Stimulated activated naive CD8-positive, alpha-beta T cell treated with anti-CD3 and anti-CD28 coated beads, Interleukin-15, Interleukin-2, amounts not matched to agents 100 ng/mL and 50 ng/mL, for 24 hours (primary cell): ENCODE measurements around the gene FCN2.

ENCODE experiments used
- H3K27ac Mint-ChIP-seq: one replicate; pipeline ENCODE4 v1.8.0; 2021; ENCODE audit warnings: mild to moderate bottlenecking, mixed read lengths
- H3K27me3 Mint-ChIP-seq: one replicate; pipeline ENCODE4 v1.8.0; 2021; ENCODE audit warnings: mixed read lengths
- H3K36me3 Mint-ChIP-seq: one replicate; pipeline ENCODE4 v1.8.0; 2021; ENCODE audit warnings: low read depth, mixed read lengths
- H3K4me1 Mint-ChIP-seq: one replicate; pipeline ENCODE4 v1.8.0; 2021; ENCODE audit warnings: low read depth, mixed read lengths
- H3K4me3 Mint-ChIP-seq: one replicate; pipeline ENCODE4 v1.8.0; 2021; ENCODE audit warnings: mild to moderate bottlenecking, mixed read lengths
- H3K9me3 Mint-ChIP-seq: one replicate; pipeline ENCODE4 v1.8.0; 2021; ENCODE audit warnings: mixed read lengths

Gene FCN2

GRCh38 chr9:134915046-134915985 is 34.7 kb downstream of the FCN2 start:
- Mint-ChIP-seq H3K27me3 (peaks cover 12% of the 10 kb centered on the region), H3K27ac (no peak overlapping the region), H3K9me3 (peaks cover 11% of the 10 kb centered on the region), H3K36me3 (peaks cover 6% of the 10 kb centered on the region), H3K4me3 (no peak overlapping the region), H3K4me1 (no peaks in the 10 kb centered on the region)

- Mint-ChIP-seq H3K4me1 (no peaks in the 10 kb centered on the region), H3K9me3 (peaks cover 11% of the 10 kb centered on the region), H3K36me3 (peaks cover 6% of the 10 kb centered on the region), H3K27me3 (peaks cover 5% of the 10 kb centered on the region), H3K4me3 (no peak overlapping the region), H3K27ac (no peak overlapping the region)
Measured at GRCh38 chr9:134916161-134916665, 35.6 kb downstream of the FCN2 start.

GRCh38 chr9:134917431-134918373 is 37.1 kb downstream of the FCN2 start, which contains the start of gene FCN1:
FCN1 (minus strand) TSS chr9:134917912; CDS start chr9:134917871, 41 bp downstream.
- H3K4me1 Mint-ChIP-seq = no peaks in the 10 kb centered on the region

DNA sequence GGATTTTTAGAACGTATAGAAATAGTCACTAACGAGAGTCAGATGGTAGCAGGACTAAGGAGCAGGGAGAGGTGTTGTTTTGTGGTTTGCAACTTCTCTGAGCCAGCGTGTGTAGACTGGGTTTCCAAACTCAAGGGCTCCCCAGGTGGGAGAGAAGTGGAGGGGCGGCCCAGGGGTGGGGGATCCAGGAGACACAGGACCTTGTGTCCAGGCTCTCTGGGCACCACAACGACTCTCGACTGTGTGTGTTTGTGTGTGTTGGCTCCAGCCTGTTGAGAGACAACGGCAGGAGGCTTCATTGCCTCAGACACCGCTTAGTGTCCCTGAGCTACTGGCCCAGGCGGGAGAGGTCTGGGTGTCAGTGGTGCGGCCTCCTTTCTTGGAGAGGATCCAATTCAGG is 38.0 kb downstream of the FCN2 start:
- peaks cover 11% of the 10 kb centered on the region for H3K9me3 Mint-ChIP-seq
- H3K4me1 Mint-ChIP-seq = no peaks in the 10 kb centered on the region
- H3K27me3 Mint-ChIP-seq = peaks cover 7% of the 10 kb centered on the region
- no peak overlapping the region for H3K27ac Mint-ChIP-seq
- no peak overlapping the region for H3K4me3 Mint-ChIP-seq
- peaks cover 6% of the 10 kb centered on the region for H3K36me3 Mint-ChIP-seq

More at GRCh38 chr9:134917431-134918373, 37.1 kb downstream of the FCN2 start, which contains the start of gene FCN1:
- H3K27me3 Mint-ChIP-seq = peaks cover 5% of the 10 kb centered on the region
- no peak within 1 kb of the TSS for H3K4me3 Mint-ChIP-seq
- peaks cover 6% of the 10 kb centered on the region for H3K36me3 Mint-ChIP-seq
- no peak within 1 kb of the TSS for H3K27ac Mint-ChIP-seq
- peaks cover 11% of the 10 kb centered on the region for H3K9me3 Mint-ChIP-seq

DNA sequence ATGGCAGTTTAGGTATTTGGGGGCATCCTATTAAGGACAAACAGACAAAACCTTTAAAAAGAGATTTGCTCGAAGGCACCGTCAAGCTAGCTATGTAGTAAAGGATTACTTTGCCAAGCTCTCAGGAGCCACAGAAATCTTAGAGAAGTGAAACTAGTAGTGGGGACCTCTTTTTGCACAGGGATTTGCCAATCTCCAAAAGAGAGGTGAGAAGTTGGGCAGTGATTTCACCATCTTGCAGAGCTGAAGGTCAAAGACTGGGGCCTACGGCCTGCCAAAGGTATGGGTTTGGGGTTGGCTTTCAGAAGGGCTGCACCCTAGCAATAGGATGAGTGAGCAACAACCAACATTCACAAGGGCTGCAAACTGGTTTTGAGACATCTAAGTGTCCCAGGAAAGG is 38.7 kb downstream of the FCN2 start:
- Mint-ChIP-seq H3K36me3 (peaks cover 6% of the 10 kb centered on the region), H3K27me3 (peaks cover 8% of the 10 kb centered on the region), H3K4me3 (no peak overlapping the region), H3K9me3 (peaks cover 11% of the 10 kb centered on the region), H3K4me1 (no peaks in the 10 kb centered on the region), H3K27ac (no peak overlapping the region)

DNA sequence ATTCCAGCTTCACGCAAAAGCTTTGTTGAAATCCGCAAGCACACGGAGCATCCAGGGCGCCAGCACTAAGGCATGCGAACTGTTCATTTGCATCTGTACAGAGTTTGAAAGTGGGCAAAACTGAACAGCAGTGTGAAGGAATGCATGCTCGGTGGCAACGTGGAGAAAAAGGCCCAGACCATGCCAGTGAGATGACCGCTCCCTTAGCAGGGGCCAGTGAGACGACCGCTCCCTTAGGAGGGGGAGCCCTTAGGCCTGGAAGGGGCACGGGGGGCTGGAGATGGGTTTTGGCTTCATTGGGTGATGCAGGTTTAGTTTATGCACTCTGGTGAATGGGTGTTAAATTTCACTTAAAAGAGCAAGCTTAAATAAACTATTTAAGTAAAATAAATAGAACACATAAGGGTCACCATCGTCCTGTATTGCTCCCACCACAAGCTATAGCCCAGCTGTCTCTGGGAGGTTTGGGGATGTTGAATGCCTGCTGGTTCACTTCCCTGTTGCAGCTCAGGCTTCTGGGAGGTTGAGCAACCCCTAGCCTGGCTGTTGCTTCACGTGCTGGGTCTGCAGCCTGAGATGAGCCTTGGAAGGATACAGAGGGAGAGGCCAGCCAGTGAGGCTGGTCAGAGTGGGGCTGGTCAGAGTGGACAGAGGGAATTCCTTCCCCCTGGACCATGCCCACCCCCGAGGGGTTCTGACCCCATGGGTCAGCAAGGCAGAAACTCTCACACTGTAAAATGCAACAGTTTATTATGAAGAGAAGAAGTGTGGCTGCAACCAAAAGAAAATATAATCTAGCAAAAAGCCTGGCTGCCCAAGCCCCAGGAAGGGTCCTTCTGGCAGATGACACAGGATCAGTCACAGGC is 41.7 kb downstream of the FCN2 start:
- Mint-ChIP-seq H3K9me3 (peaks cover 11% of the 10 kb centered on the region), H3K4me3 (no peak overlapping the region), H3K36me3 (peaks cover 6% of the 10 kb centered on the region), H3K27ac (no peak overlapping the region), H3K4me1 (no peaks in the 10 kb centered on the region), H3K27me3 (peaks cover 8% of the 10 kb centered on the region)

DNA sequence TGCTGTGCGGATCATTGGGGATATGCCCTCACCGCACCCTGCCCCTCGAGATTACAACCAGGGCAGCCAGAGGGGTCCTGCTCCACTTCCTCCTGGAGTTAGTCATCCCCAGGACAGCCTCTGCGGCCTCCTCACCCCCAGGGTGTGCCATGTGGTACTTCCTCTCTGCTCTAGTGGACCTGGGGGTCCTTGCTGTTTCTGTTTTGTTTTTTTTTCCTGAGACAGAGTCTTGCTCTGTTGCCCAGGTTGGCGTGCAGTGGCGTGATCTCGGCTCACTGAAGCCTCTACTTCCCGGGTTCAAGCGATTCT is 42.3 kb downstream of the FCN2 start:
- peaks cover 8% of the 10 kb centered on the region for H3K27me3 Mint-ChIP-seq
- no peaks in the 10 kb centered on the region for H3K4me1 Mint-ChIP-seq
- H3K9me3 Mint-ChIP-seq = peaks cover 11% of the 10 kb centered on the region
- H3K36me3 Mint-ChIP-seq = peaks cover 6% of the 10 kb centered on the region
- no peak overlapping the region for H3K27ac Mint-ChIP-seq
- no peak overlapping the region for H3K4me3 Mint-ChIP-seq

DNA sequence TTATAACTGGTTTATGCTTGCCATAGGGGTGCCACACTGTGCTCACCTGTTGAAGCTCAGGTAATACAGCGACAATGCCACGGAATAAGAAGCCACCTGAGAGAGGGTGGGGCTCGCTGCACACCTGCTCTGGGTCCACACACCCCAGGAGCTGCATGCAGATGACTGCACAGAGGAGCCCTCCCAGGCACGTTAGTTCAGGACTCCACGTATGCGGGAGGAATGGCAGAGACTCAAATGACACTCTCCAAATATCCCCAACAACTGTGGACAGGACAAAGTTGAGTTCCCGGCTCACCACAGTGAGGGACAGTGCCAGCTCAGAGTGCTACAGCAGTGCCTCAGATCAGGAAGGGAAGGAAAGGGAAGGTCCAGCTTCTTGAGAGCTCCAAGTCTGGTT is 42.9 kb downstream of the FCN2 start:
- Mint-ChIP-seq H3K36me3 (peaks cover 6% of the 10 kb centered on the region), H3K4me3 (no peak overlapping the region), H3K4me1 (no peaks in the 10 kb centered on the region), H3K27ac (no peak overlapping the region), H3K9me3 (peaks cover 7% of the 10 kb centered on the region), H3K27me3 (peaks cover 8% of the 10 kb centered on the region)

- H3K4me1 Mint-ChIP-seq = peaks cover 8% of the 10 kb centered on the region
- no peak overlapping the region for H3K27ac Mint-ChIP-seq
- peaks cover 3% of the 10 kb centered on the region for H3K27me3 Mint-ChIP-seq
- H3K4me3 Mint-ChIP-seq = no peak overlapping the region
- H3K9me3 Mint-ChIP-seq = no peaks in the 10 kb centered on the region
- H3K36me3 Mint-ChIP-seq = no peaks in the 10 kb centered on the region
Measured at GRCh38 chr9:134925011-134925511, 44.5 kb downstream of the FCN2 start.

GRCh38 chr9:134928436-134929192 is 48.0 kb downstream of the FCN2 start:
- H3K4me3 Mint-ChIP-seq = no peak overlapping the region
- no peaks in the 10 kb centered on the region for H3K36me3 Mint-ChIP-seq

DNA sequence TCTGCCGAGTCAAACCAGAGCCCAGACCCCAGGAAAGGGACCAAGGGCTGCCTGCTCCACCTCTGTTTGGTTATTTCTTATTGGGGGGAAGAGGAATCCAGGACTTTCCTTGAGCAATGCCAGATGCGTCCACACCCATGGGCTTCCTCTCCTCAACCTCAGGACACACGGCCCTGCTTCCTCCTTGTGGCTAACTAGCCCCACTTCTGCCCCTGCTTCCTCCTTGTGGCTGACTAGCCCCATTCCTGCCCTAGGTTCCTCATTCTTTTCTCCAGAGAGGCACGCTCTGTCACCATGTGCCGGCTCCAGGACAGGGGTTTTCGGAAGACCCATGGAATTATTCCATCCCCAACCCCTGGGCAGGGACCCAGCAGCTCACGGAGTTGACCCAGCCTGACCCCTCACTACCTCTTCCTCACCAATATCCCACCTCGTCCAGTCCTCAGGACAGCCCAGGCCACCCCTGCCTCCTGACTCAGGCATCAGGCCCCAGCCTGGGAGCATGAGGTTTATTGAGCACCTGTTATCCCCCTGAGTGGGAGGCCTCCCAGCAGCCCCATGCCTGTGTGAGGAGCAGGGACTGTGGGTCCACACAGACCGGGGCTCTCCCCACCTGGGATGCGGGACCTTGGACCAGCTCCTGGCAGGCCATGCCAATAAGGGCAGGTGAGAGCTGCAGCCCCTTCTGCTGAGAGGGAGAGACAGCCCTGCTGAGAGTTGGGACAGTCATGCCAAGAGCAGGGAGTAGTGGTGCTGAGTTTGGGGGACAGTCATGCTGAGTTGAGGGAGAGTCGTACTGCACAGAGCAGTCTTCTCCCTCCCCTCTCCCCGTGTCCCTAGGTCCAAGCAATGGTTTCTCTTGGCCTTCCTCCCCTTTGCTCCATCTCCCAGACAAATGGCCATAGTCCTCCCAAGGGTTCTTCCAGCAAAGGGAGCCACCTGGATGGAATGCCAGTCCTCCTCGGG is 48.9 kb downstream of the FCN2 start:
- Mint-ChIP-seq H3K27me3 (peaks cover 11% of the 10 kb centered on the region), H3K4me1 (peaks cover 11% of the 10 kb centered on the region), H3K27ac (no peak overlapping the region), H3K9me3 (no peaks in the 10 kb centered on the region), H3K4me3 (no peak overlapping the region), H3K36me3 (no peaks in the 10 kb centered on the region)

More at GRCh38 chr9:134928436-134929192, 48.0 kb downstream of the FCN2 start:
- no peaks in the 10 kb centered on the region for H3K9me3 Mint-ChIP-seq
- peaks cover 11% of the 10 kb centered on the region for H3K4me1 Mint-ChIP-seq
- peaks cover 12% of the 10 kb centered on the region for H3K27me3 Mint-ChIP-seq
- H3K27ac Mint-ChIP-seq = no peak overlapping the region

DNA sequence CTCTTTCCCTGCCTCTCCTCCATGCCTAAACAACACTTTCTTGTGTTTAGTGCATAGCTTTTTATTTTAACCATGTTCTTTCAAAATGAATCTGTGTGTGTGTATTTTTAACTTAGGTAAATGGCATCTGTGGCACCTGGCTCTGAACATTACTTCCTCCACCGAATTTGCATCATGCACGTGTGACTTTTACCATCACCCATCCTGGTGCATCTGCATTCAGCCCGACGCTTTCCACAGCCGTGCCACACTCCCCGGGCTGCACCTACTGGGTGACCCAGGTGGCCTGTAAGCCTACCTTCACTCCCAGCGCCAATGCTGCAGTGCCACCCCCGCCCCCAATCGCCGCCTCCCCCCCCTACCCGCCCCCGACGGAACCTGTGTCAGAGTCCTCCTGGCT is 49.8 kb downstream of the FCN2 start:
- Mint-ChIP-seq H3K9me3 (no peaks in the 10 kb centered on the region), H3K4me1 (peaks cover 14% of the 10 kb centered on the region), H3K27me3 (peaks cover 11% of the 10 kb centered on the region), H3K36me3 (no peaks in the 10 kb centered on the region), H3K4me3 (no peak overlapping the region), H3K27ac (no peak overlapping the region)
